Ovary (tissue), 3 donors: ENCODE results near the gene LIMS2.

Source experiments
- CTCF ChIP-seq, 3 donors: fragments of 450-650 bp in 2 of 3; fragments of 200-600 bp in 1 of 3; IDR thresholded peaks; one replicate each; pipeline versions ENCODE4 v1.5.1 to v1.8.0; 2016 to 2022; ENCODE audit warnings: antibody characterized with exemption in 3 of 3, mild to moderate bottlenecking in 1 of 3
- EP300 ChIP-seq: sonication (generic); formaldehyde crosslinking; IDR thresholded peaks from one replicate; pipeline ENCODE4 v1.6.1; 2017; ENCODE audit warnings: antibody characterized with exemption
- POLR2A ChIP-seq: fragments of 450-650 bp; IDR thresholded peaks from one replicate; pipeline ENCODE4 v1.6.1; 2017; ENCODE audit warnings: antibody characterized with exemption, mild to moderate bottlenecking, moderate library complexity
- donor health status: DM: no; HTN: no; CAD: no.

GRCh38 chr2:127609818-127610217 is 65.5 kb downstream of the LIMS2 start:
- TF ChIP-seq CTCF (IDR thresholded peaks at IDR 0.05): no peak
- TF ChIP-seq POLR2A: no peak
- no peak for TF ChIP-seq EP300
